Measurements from ENCODE around the gene CTSZ. TPM values are rescaled to one million over a fixed set of nuclear protein-coding genes. Genes with fewer than 3 reads are reported as not detected.

CTSZ gene
- total RNA-seq, 1 donor from 2014 or later = 34.2 TPM

DNA sequence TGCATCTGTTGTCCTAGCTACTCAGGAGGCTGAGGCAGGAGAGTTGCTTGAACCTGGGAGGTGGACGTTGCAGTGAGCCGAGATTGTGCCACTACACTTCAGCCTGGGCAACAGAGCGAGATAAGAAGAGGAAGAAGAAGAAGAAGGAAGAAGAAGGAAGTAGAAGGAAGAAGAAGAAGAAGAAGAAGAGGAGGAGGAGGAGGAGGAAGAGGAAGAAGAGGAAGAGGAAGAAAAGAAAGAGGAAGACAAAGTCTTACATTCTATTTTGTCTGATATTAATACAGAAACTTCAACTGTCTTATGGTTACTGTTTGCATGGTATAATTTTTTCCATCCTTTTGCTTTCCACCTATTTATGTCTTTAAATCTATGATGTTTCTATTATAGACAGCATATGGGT, 33.2 kb downstream of the CTSZ start:
- H2AFZ ChIP-seq (replicated peaks) = no peak overlapping the region
- no peaks in the 10 kb centered on the region for H3K36me3 ChIP-seq
- DNase-seq (ENCODE audit: low spot score) = no peak
- no peak overlapping the region for H3K4me3 ChIP-seq
- H3K4me1 Mint-ChIP-seq = peaks cover 6% of the 10 kb centered on the region
- no peak overlapping the region for H3K4me2 ChIP-seq
- H3K9me3 ChIP-seq (ENCODE audit: low read depth) = peaks cover 4% of the 10 kb centered on the region
- H3K27ac ChIP-seq = no peak overlapping the region
- H3F3A ChIP-seq (ENCODE audit: low read depth) = peaks cover 12% of the 10 kb centered on the region
- TF ChIP-seq EZH2 (IDR thresholded peaks at IDR 0.05) = no peak
- no peak for TF ChIP-seq EZH2phosphoT487 (IDR thresholded peaks at IDR 0.05)
- TF ChIP-seq, protein P1, sequence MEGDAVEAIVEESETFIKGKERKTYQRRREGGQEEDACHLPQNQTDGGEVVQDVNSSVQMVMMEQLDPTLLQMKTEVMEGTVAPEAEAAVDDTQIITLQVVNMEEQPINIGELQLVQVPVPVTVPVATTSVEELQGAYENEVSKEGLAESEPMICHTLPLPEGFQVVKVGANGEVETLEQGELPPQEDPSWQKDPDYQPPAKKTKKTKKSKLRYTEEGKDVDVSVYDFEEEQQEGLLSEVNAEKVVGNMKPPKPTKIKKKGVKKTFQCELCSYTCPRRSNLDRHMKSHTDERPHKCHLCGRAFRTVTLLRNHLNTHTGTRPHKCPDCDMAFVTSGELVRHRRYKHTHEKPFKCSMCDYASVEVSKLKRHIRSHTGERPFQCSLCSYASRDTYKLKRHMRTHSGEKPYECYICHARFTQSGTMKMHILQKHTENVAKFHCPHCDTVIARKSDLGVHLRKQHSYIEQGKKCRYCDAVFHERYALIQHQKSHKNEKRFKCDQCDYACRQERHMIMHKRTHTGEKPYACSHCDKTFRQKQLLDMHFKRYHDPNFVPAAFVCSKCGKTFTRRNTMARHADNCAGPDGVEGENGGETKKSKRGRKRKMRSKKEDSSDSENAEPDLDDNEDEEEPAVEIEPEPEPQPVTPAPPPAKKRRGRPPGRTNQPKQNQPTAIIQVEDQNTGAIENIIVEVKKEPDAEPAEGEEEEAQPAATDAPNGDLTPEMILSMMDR (IDR thresholded peaks at IDR 0.05) = no peak
- no peaks in the 10 kb centered on the region for H3K4me1 ChIP-seq
- peaks cover 9% of the 10 kb centered on the region for H3K27me3 ChIP-seq
- H3K9me3 Mint-ChIP-seq = peaks cover 20% of the 10 kb centered on the region
- H3K9ac ChIP-seq = no peak overlapping the region
- no peak overlapping the region for H3K27ac Mint-ChIP-seq
- no peaks in the 10 kb centered on the region for H3K79me2 ChIP-seq (ENCODE audit: low read depth)
- H4K20me1 ChIP-seq (ENCODE audit: low read depth) = no peaks in the 10 kb centered on the region
- no peaks in the 10 kb centered on the region for H3K36me3 Mint-ChIP-seq
- H3K27me3 Mint-ChIP-seq (ENCODE audit: insufficient read depth, low read depth) = peaks cover 13% of the 10 kb centered on the region
- no peak overlapping the region for H3K4me3 Mint-ChIP-seq

DNA sequence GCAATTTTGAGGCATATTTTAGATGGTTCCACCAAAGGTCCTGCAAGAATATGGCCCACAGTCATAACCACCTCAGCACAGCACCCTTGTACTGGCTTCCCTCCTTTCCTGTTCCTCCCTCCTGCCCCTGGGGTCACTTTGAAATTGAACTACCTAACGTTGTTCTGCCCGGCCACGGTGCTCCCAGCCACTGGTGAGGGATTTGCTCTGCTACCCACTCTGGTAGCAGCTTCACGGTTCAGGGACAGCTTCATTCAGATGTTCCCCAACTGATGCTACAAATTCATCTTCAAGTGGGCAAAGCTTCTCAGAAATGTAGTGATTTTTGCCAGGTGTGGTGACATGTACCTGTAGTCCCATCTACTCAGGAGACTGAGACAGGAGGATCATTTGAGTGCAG, 33.9 kb downstream of the CTSZ start:
- DNase-seq (ENCODE audit: low spot score) = no peak
- Histone ChIP-seq H3K79me2 (ENCODE audit: low read depth) (no peaks in the 10 kb centered on the region), H3F3A (ENCODE audit: low read depth) (peaks cover 5% of the 10 kb centered on the region), H4K20me1 (ENCODE audit: low read depth) (no peaks in the 10 kb centered on the region), H3K9ac (no peak overlapping the region), H3K27me3 (peaks cover 5% of the 10 kb centered on the region), H3K27ac (no peak overlapping the region), H3K4me3 (no peak overlapping the region), H3K4me2 (no peak overlapping the region), H3K4me1 (no peaks in the 10 kb centered on the region), H2AFZ (replicated peaks) (no peak overlapping the region), H3K36me3 (no peaks in the 10 kb centered on the region), H3K9me3 (ENCODE audit: low read depth) (peaks cover 4% of the 10 kb centered on the region)
- Mint-ChIP-seq H3K4me3 (no peak overlapping the region), H3K9me3 (peaks cover 24% of the 10 kb centered on the region), H3K36me3 (no peaks in the 10 kb centered on the region), H3K27me3 (ENCODE audit: insufficient read depth, low read depth) (peaks cover 7% of the 10 kb centered on the region), H3K27ac (no peak overlapping the region), H3K4me1 (no peaks in the 10 kb centered on the region)
- TF ChIP-seq, protein P1 (IDR thresholded peaks at IDR 0.05) = no peak
- no peak for TF ChIP-seq EZH2 (IDR thresholded peaks at IDR 0.05)
- TF ChIP-seq EZH2phosphoT487 (IDR thresholded peaks at IDR 0.05) = no peak

DNA sequence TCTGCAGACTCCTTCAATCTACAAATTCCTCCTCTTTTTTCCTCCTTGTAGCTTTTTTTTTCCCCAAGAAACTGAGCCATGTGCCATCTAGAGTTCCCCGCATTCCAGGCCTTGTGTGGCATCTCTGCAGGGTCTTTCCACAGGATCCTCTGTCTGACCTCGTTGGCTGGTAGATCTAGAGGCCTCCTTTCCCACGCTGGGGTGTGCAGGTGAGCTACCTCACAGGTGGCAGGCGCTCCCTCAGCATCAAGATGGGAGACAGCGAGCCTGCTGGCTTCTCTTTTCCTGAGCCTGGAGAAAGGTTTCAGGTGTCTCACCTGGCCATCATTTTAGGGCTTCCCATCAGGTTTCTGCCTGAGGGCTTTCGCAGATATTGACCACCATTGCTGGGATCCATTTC, 35.6 kb downstream of the CTSZ start:
- no peaks in the 10 kb centered on the region for H3K79me2 ChIP-seq (ENCODE audit: low read depth)
- Mint-ChIP-seq H3K4me1 (peaks cover 3% of the 10 kb centered on the region), H3K27ac (no peak overlapping the region), H3K27me3 (ENCODE audit: insufficient read depth, low read depth) (peaks cover 6% of the 10 kb centered on the region), H3K36me3 (no peaks in the 10 kb centered on the region), H3K9me3 (peaks cover 20% of the 10 kb centered on the region), H3K4me3 (no peak overlapping the region)
- H3K9me3 ChIP-seq (ENCODE audit: low read depth) = peaks cover 4% of the 10 kb centered on the region
- TF ChIP-seq EZH2 (IDR thresholded peaks at IDR 0.05) = no peak
- TF ChIP-seq EZH2phosphoT487 (IDR thresholded peaks at IDR 0.05) = no peak
- TF ChIP-seq, protein P1 (IDR thresholded peaks at IDR 0.05) = no peak
- H4K20me1 ChIP-seq (ENCODE audit: low read depth) = no peaks in the 10 kb centered on the region
- no peaks in the 10 kb centered on the region for H3F3A ChIP-seq (ENCODE audit: low read depth)
- H3K27me3 ChIP-seq = peaks cover 3% of the 10 kb centered on the region
- H3K4me2 ChIP-seq = no peak overlapping the region
- H3K9ac ChIP-seq = no peak overlapping the region
- no peak overlapping the region for H2AFZ ChIP-seq (replicated peaks)
- H3K4me3 ChIP-seq = no peak overlapping the region
- no peak for DNase-seq (ENCODE audit: low spot score)
- no peaks in the 10 kb centered on the region for H3K36me3 ChIP-seq
- no peak overlapping the region for H3K27ac ChIP-seq
- H3K4me1 ChIP-seq = peaks cover 5% of the 10 kb centered on the region
